Astrocyte of the spinal cord (primary cell): ENCODE results near the gene DDX17.

ENCODE experiments used
- DNase-seq: peaks from one replicate; pipeline ENCODE4 v3.0.0; 2011; ENCODE audit warnings: low read depth, low spot score
- H3K4me3 ChIP-seq: 2 replicates; pipeline ENCODE4 v1.5.1; 2011; ENCODE audit warnings: low read depth, mild to moderate bottlenecking, low read length, moderate library complexity
- CTCF ChIP-seq: IDR thresholded peaks from 2 replicates; pipeline ENCODE4 v1.5.1; 2012; ENCODE audit warnings: low read depth, mild to moderate bottlenecking, low read length, inconsistent platforms
- in situ Hi-C: cut with HindIII; loops from 2 replicates; pipeline ENCODE4 v1.10.0; 2017; ENCODE audit warnings: low sequenced_read_pairs

DDX17 gene

DNA sequence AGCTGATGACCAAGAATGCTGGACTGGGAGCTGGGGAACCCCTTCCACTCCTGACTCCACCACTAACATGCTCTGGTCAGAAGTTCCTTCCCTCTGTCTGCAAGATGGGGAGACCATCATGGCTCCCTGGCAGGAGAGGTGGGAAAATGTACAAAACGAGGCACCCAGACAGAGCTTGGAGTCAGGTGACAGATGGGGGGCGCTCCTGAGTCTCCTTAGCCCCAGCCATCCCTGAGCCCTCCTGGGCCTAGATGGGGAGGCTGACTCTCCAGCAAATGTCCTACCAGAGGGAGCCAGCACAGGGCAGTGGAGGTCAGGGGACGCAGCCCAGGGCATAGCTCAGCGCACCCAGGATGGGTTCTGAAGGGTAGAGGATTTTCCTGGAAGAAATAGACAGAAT lies 71.1 kb downstream of the DDX17 start:
- in situ Hi-C loops, result no loop called here
- H3K4me3 ChIP-seq, result no peak overlapping the region
- no peak for DNase-seq
- no peak for TF ChIP-seq CTCF

DNA sequence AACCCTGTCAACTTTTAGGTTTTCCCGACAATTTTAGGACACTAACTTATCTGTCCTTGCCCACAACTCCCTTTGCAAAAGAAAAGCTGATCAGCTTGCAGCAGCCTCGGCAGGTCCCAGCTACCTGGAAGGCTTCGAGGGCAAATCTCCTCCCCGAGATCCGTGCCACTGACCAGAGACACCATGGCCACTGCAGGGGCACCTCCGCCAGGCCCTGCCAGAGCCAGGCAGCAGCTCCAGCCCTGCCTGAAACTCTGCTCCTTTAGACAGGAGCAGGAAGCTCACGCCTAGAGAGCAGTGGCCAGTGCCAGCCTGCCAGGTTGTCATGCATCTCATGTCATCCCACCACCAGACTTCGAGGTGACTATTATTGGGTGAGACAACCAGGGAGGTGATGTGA lies 72.2 kb downstream of the DDX17 start:
- in situ Hi-C loops, result no loop called here
- TF ChIP-seq CTCF, result no peak
- no peak overlapping the region for H3K4me3 ChIP-seq
- DNase-seq, result no peak
